GM12892 (cell line): ENCODE measurements around the gene PIGU.
"Not testable (repeated sequence)": the region's sequence is repeated elsewhere in the genome, so short reads cannot be mapped to it uniquely, and the experiment has no call there.

Source experiments
- POLR2A ChIP-seq: IDR thresholded peaks from 2 replicates; pipeline ENCODE4 v1.6.1; 2011; ENCODE audit warnings: low read depth, low read length, control low read depth
- POLR2AphosphoS5 ChIP-seq: IDR thresholded peaks from 2 replicates; pipeline ENCODE4 v1.6.1; 2011; ENCODE audit warnings: low read depth, low read length, control low read depth
- TAF1 ChIP-seq: IDR thresholded peaks from 2 replicates; pipeline ENCODE4 v1.6.1; 2011; ENCODE audit warnings: low read depth, mild to moderate bottlenecking, control low read depth, low read length, borderline replicate concordance

DNA sequence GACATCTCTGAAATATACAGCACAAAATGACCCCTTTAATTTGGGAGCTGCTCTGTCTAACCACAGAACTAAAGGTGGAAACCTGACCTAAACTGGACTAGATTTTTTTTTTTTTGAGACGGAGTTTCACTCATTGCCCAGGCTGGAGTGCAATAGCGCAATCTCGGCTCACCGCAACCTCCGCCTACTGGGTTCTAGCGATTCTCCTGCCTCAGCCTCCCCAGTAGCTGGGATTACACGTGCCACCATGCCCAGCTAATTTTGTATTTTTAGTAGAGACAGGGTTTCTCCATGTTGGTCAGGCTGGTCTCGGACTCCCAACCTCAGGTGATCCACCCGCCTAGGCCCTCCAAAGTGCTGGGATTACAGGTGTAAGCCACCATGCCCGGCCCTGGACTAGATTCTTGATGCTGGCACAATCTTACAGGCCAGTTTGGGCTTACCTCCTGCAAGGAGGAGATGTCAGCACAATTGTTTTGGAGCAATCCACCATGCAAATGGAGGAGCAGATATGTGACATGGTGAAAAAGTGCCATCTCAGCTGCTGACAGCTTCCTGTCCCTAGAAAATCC lies 37.1 kb upstream of the PIGU start:
- TF ChIP-seq POLR2AphosphoS5, POLR2A, TAF1: not testable (repeated sequence)
